ENCODE results near the gene GRB2.

GRB2 gene

DNA sequence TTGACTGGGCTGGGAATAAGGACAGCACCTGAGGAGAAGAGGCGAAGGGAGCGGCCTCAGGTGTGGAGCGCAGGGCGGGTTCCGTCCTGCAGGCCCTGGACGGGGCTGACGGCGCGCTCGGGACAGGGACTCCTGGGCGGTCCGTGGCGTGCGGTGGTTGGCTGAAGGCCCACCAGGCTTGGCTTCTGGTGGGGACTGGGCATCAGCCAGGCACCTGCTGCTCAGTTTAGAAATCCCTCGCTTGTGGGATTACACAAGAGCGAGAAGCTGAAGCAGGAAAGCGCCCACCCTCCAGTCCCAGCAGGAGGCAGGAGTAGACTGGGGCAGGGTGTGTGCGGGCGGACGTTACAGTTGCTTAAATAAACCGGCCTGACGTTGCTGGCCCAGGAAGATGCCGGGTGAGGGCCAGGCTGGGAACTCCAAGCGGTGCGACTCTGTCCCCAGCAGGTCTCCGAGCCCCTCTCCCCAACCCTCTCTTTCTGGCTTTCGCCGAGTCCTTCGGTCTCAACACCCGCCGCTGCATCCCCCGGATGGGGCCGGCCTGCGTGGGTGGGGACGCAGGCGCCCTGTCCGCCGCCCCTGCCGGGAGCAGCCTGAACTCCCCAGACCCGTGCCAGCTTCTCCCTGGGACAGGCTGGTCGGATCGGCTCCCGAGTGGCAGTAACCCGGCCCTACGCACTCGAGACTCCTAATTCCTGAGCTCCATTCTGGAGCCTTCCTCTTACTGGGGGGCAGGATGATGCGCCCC, 135.1 kb downstream of the GRB2 start:
- TF ChIP-seq, protein P1, sequence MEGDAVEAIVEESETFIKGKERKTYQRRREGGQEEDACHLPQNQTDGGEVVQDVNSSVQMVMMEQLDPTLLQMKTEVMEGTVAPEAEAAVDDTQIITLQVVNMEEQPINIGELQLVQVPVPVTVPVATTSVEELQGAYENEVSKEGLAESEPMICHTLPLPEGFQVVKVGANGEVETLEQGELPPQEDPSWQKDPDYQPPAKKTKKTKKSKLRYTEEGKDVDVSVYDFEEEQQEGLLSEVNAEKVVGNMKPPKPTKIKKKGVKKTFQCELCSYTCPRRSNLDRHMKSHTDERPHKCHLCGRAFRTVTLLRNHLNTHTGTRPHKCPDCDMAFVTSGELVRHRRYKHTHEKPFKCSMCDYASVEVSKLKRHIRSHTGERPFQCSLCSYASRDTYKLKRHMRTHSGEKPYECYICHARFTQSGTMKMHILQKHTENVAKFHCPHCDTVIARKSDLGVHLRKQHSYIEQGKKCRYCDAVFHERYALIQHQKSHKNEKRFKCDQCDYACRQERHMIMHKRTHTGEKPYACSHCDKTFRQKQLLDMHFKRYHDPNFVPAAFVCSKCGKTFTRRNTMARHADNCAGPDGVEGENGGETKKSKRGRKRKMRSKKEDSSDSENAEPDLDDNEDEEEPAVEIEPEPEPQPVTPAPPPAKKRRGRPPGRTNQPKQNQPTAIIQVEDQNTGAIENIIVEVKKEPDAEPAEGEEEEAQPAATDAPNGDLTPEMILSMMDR (IDR thresholded peaks at IDR 0.05; ENCODE audit: low read depth, low read length, missing control alignments) = peak; percentile 3
- peak overlapping the region; percentile 83 for H3K4me3 ChIP-seq (ENCODE audit: low read depth, low read length)
- DNase-seq (ENCODE audit: low read depth) = no peak
- in situ Hi-C loops (cut with HindIII; ENCODE audit: low sequenced_read_pairs) = no loop called here

DNA sequence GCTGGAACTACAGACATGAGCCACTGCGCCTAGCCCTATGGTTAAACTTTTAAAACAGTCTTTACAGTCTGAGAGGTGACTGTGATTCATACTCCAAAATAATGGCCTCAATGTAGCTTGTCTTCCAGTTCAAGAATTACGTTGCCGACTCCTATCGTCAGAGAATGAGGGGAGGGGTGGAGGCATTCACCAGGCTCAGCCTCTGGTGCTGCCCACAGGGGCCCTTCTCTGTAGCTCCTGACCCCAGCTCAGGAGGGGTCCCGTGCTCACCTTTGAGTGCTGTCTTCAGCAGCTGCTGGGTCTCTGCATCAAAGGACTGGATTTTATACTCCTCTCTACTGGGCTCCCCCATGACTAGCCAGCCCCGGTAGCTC, 135.6 kb downstream of the GRB2 start:
- in situ Hi-C loops (cut with HindIII; ENCODE audit: low sequenced_read_pairs) = no loop called here
- peak overlapping the region; percentile 83 for H3K4me3 ChIP-seq (ENCODE audit: low read depth, low read length)
- TF ChIP-seq, protein P1 (IDR thresholded peaks at IDR 0.05; ENCODE audit: low read depth, low read length, missing control alignments) = no peak
- DNase-seq (ENCODE audit: low read depth) = no peak
